NCI-H82 treated with DMSO at 0.1 percent for 48 hours (cell line): ENCODE data around the gene TTC28.

Experiments used
- DNase-seq: peaks from one replicate; lab custom pipeline; 2025; ENCODE audit not compliant: unreplicated experiment; lab: John Stamatoyannopoulos, UW

TTC28 gene

GRCh38 chr22:27994481-27995331 lies 684.9 kb downstream of the TTC28 start:
- no peak for DNase-seq

GRCh38 chr22:27993774-27994350 lies 685.8 kb downstream of the TTC28 start:
- DNase-seq: no peak

GRCh38 chr22:27993201-27993635 lies 686.4 kb downstream of the TTC28 start:
- DNase-seq: no peak

- DNase-seq: no peak
Observed at GRCh38 chr22:27992294-27993165, 687.1 kb downstream of the TTC28 start.

- DNase-seq: no peak
Observed at GRCh38 chr22:27991586-27992293, 687.9 kb downstream of the TTC28 start.

GRCh38 chr22:27990879-27991278 lies 688.8 kb downstream of the TTC28 start:
- DNase-seq: no peak

GRCh38 chr22:27990451-27990840 lies 689.2 kb downstream of the TTC28 start:
- no peak for DNase-seq

- no peak for DNase-seq
Observed at GRCh38 chr22:27989758-27990450, 689.7 kb downstream of the TTC28 start.

- DNase-seq: no peak
Observed at GRCh38 chr22:27988704-27989103, 690.9 kb downstream of the TTC28 start.

- no peak for DNase-seq
Observed at GRCh38 chr22:27987557-27987956, 692.1 kb downstream of the TTC28 start.

- DNase-seq: no peak
Observed at GRCh38 chr22:27986937-27987336, 692.7 kb downstream of the TTC28 start.

- DNase-seq: no peak
Observed at GRCh38 chr22:27986459-27986858, 693.2 kb downstream of the TTC28 start.

- no peak for DNase-seq
Observed at GRCh38 chr22:27985323-27986275, 694.0 kb downstream of the TTC28 start.

- DNase-seq: no peak
Observed at GRCh38 chr22:27984723-27985122, 694.9 kb downstream of the TTC28 start.

GRCh38 chr22:27984001-27984695 lies 695.5 kb downstream of the TTC28 start:
- no peak for DNase-seq

GRCh38 chr22:27983361-27983791 lies 696.3 kb downstream of the TTC28 start:
- DNase-seq: no peak

GRCh38 chr22:27982630-27983180 lies 696.9 kb downstream of the TTC28 start:
- no peak for DNase-seq

- DNase-seq: no peak
Observed at GRCh38 chr22:27982106-27982505, 697.5 kb downstream of the TTC28 start.
